ENCODE measurements around the gene MPHOSPH10. TPM values are rescaled to one million over a fixed set of nuclear protein-coding genes. Genes with fewer than 3 reads are reported as not detected.

Gene MPHOSPH10
- polyA plus RNA-seq, 1 donor (not counting 4 experiments of a cell fraction or from before 2014, with no cell fraction given), result 20.3 TPM

- Histone ChIP-seq H3K4me2 (ENCODE audit: control insufficient read depth, extremely low read depth, insufficient read depth, low read depth, low read length) (no peak overlapping the region), H2AFZ (ENCODE audit: control insufficient read depth, low read length) (no peak overlapping the region), H3K4me3 (ENCODE audit: control insufficient read depth in 2 of 3, extremely low read depth in 1 of 3, insufficient read depth in 2 of 3, low read depth in 1 of 3, low read length in 3 of 3) (no peak overlapping the region), H3K79me2 (ENCODE audit: control insufficient read depth, insufficient read depth, low read length) (no peaks in the 10 kb centered on the region), H4K20me1 (ENCODE audit: control insufficient read depth, extremely low read depth, insufficient read depth, low read length) (no peaks in the 10 kb centered on the region), H3K9ac (ENCODE audit: control insufficient read depth, extremely low read depth, insufficient read depth, low read length) (no peak overlapping the region), H3K4me1 (ENCODE audit: control insufficient read depth, extremely low read depth, insufficient read depth, low read length) (no peaks in the 10 kb centered on the region), H3K9me1 (ENCODE audit: control insufficient read depth, extremely low read depth, insufficient read depth, low read length) (no peaks in the 10 kb centered on the region), H3K9me3 (ENCODE audit: control insufficient read depth, low read depth, low read length) (no peaks in the 10 kb centered on the region), H3K36me3 (ENCODE audit: control insufficient read depth in 2 of 2, extremely low read depth in 1 of 2, insufficient read depth in 2 of 2, low read length in 2 of 2) (peaks cover 6% of the 10 kb centered on the region in 2 experiments), H3K27ac (ENCODE audit: control insufficient read depth, insufficient read depth, low read length) (no peak overlapping the region), H3K27me3 (ENCODE audit: control insufficient read depth, extremely low read depth, insufficient read depth, low read length) (no peaks in the 10 kb centered on the region)
- DNase-seq (ENCODE audit: low read depth, low spot score), result no peak
- TF ChIP-seq EZH2 (IDR thresholded peaks at IDR 0.05; ENCODE audit: low read length), result no peak
- TF ChIP-seq CTCF (optimal IDR thresholded peaks at IDR 0.05 in 1 of 3, IDR thresholded peaks at IDR 0.05 in 1 of 3, conservative IDR thresholded peaks at IDR 0.05 in 1 of 3; ENCODE audit: extremely low read depth in 1 of 3, insufficient read depth in 2 of 3, low read length in 3 of 3), result no peak
- dilution Hi-C loops (cut with MboI; ENCODE audit: extremely low pct_ligation_motif_present, low sequenced_read_pairs), result no loop called here
- FAIRE-seq, result no peak
These were observed 23.3 kb downstream of the MPHOSPH10 start for GRCh38 chr2:71153585-71154224.

- no peaks in the 10 kb centered on the region for H3K9me3 ChIP-seq (ENCODE audit: control insufficient read depth, low read depth, low read length)
- TF ChIP-seq EZH2 (IDR thresholded peaks at IDR 0.05; ENCODE audit: low read length), result no peak
- no peak for TF ChIP-seq CTCF (optimal IDR thresholded peaks at IDR 0.05 in 1 of 3, IDR thresholded peaks at IDR 0.05 in 1 of 3, conservative IDR thresholded peaks at IDR 0.05 in 1 of 3; ENCODE audit: extremely low read depth in 1 of 3, insufficient read depth in 2 of 3, low read length in 3 of 3)
- dilution Hi-C loops (cut with MboI; ENCODE audit: extremely low pct_ligation_motif_present, low sequenced_read_pairs), result no loop called here
These were observed 23.8 kb downstream of the MPHOSPH10 start for GRCh38 chr2:71154279-71154678.

More at GRCh38 chr2:71154279-71154678, 23.8 kb downstream of the MPHOSPH10 start:
- no peaks in the 10 kb centered on the region for H3K9me1 ChIP-seq (ENCODE audit: control insufficient read depth, extremely low read depth, insufficient read depth, low read length)
- FAIRE-seq, result no peak
- H3K79me2 ChIP-seq (ENCODE audit: control insufficient read depth, insufficient read depth, low read length), result no peaks in the 10 kb centered on the region
- H3K36me3 ChIP-seq (ENCODE audit: control insufficient read depth in 2 of 2, extremely low read depth in 1 of 2, insufficient read depth in 2 of 2, low read length in 2 of 2), result peaks cover 2 to 4% of the 10 kb centered on the region in 2 experiments
- H3K4me2 ChIP-seq (ENCODE audit: control insufficient read depth, extremely low read depth, insufficient read depth, low read depth, low read length), result no peak overlapping the region
- H3K4me3 ChIP-seq (ENCODE audit: control insufficient read depth in 2 of 3, extremely low read depth in 1 of 3, insufficient read depth in 2 of 3, low read depth in 1 of 3, low read length in 3 of 3), result no peak overlapping the region
- no peak overlapping the region for H3K9ac ChIP-seq (ENCODE audit: control insufficient read depth, extremely low read depth, insufficient read depth, low read length)
- DNase-seq (ENCODE audit: low read depth, low spot score), result no peak
- H3K27me3 ChIP-seq (ENCODE audit: control insufficient read depth, extremely low read depth, insufficient read depth, low read length), result no peaks in the 10 kb centered on the region
- H4K20me1 ChIP-seq (ENCODE audit: control insufficient read depth, extremely low read depth, insufficient read depth, low read length), result no peaks in the 10 kb centered on the region
- H2AFZ ChIP-seq (ENCODE audit: control insufficient read depth, low read length), result no peak overlapping the region
- no peak overlapping the region for H3K27ac ChIP-seq (ENCODE audit: control insufficient read depth, insufficient read depth, low read length)
- no peaks in the 10 kb centered on the region for H3K4me1 ChIP-seq (ENCODE audit: control insufficient read depth, extremely low read depth, insufficient read depth, low read length)

Measured in keratinocyte (primary cell).